ENCODE data around the gene EIF2AK2. TPM values are rescaled to one million over a fixed set of nuclear protein-coding genes. Genes with fewer than 3 reads are reported as not detected.

Gene EIF2AK2
- total RNA-seq, 1 donor from 2014 or later = 23.8 TPM

DNA sequence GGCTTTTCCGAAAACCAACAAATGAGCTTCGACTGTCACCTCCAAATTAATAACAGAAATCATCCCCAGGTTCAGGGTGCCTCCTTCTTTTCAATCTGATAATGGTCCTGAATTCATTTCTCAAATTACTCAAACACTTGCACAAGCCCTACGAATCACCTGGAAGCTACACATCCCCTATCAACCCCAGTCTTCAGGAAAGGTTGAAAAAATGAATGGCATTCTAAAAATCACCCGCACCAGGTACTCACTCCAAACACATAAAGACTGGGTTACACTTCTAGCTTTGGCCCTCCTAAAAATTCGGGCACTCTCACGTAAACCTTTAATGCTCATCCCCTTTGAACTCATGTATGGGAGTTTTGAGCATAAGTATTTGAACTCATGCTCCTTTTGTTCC is 23.9 kb downstream of the EIF2AK2 start:
- Histone ChIP-seq H3K27ac (replicated peaks) (no peak overlapping the region), H3K36me3 (peaks cover 94% of the 10 kb centered on the region), H3K9me3 (replicated peaks) (no peaks in the 10 kb centered on the region), H3K27me3 (ENCODE audit: low read depth) (no peaks in the 10 kb centered on the region), H3K4me3 (no peak overlapping the region), H3K4me1 (no peaks in the 10 kb centered on the region)
- intact Hi-C loops (cut with micrococcal nuclease) = no loop called here
- DNase-seq = no peak
- no peak for TF ChIP-seq CTCF (IDR thresholded peaks at IDR 0.05; ENCODE audit: borderline replicate concordance)

DNA sequence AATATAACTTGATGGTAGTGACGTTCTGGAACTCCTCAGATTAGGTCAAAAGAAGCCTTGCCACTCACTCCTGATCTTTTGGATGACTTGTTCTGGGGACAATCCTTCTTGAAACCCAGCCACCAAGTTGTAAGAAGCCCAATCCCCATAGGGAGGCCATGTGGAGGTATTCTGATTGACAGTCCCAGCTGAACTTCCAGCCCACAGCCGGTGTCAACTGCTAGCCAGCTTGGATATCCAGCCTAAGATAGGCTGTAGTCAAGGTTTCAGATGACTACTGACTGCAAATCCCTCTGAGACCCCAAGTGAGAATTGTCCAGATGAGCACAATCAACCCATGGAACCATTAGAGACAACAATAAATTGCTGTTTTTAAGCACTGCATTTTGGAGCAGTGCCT is 31.4 kb downstream of the EIF2AK2 start:
- no peak for TF ChIP-seq CTCF (IDR thresholded peaks at IDR 0.05; ENCODE audit: borderline replicate concordance)
- Histone ChIP-seq H3K9me3 (replicated peaks) (no peaks in the 10 kb centered on the region), H3K36me3 (peaks cover 78% of the 10 kb centered on the region), H3K27me3 (ENCODE audit: low read depth) (no peaks in the 10 kb centered on the region), H3K4me3 (no peak overlapping the region), H3K27ac (replicated peaks) (no peak overlapping the region), H3K4me1 (no peaks in the 10 kb centered on the region)
- no peak for DNase-seq
- intact Hi-C loops (cut with micrococcal nuclease) = no loop called here

- Histone ChIP-seq H3K36me3 (peaks cover 78% of the 10 kb centered on the region), H3K9me3 (replicated peaks) (no peaks in the 10 kb centered on the region), H3K4me3 (no peak overlapping the region), H3K27me3 (ENCODE audit: low read depth) (no peaks in the 10 kb centered on the region), H3K27ac (replicated peaks) (no peak overlapping the region), H3K4me1 (no peaks in the 10 kb centered on the region)
- TF ChIP-seq CTCF (IDR thresholded peaks at IDR 0.05; ENCODE audit: borderline replicate concordance) = no peak
- DNase-seq = no peak
- intact Hi-C loops (cut with micrococcal nuclease) = no loop called here
These were observed 37.6 kb downstream of the EIF2AK2 start for GRCh38 chr2:37119157-37119556.

- Histone ChIP-seq H3K27ac (replicated peaks) (no peak overlapping the region), H3K4me3 (no peak overlapping the region), H3K9me3 (replicated peaks) (no peaks in the 10 kb centered on the region), H3K27me3 (ENCODE audit: low read depth) (no peaks in the 10 kb centered on the region), H3K4me1 (no peaks in the 10 kb centered on the region), H3K36me3 (peaks cover 76% of the 10 kb centered on the region)
- intact Hi-C loops (cut with micrococcal nuclease) = no loop called here
- no peak for DNase-seq
- TF ChIP-seq CTCF (IDR thresholded peaks at IDR 0.05; ENCODE audit: borderline replicate concordance) = no peak
These were observed 39.2 kb downstream of the EIF2AK2 start for GRCh38 chr2:37117566-37117965.

GRCh38 chr2:37111958-37112357 is 44.8 kb downstream of the EIF2AK2 start:
- H3K4me3 ChIP-seq = no peak overlapping the region
- no peak overlapping the region for H3K27ac ChIP-seq (replicated peaks)
- TF ChIP-seq CTCF (IDR thresholded peaks at IDR 0.05; ENCODE audit: borderline replicate concordance) = no peak
- no peaks in the 10 kb centered on the region for H3K4me1 ChIP-seq
- H3K9me3 ChIP-seq (replicated peaks) = no peaks in the 10 kb centered on the region
- H3K27me3 ChIP-seq (ENCODE audit: low read depth) = no peaks in the 10 kb centered on the region
- intact Hi-C loops (cut with micrococcal nuclease) = no loop called here
- peaks cover 81% of the 10 kb centered on the region for H3K36me3 ChIP-seq
- DNase-seq = no peak
